ENCODE measurements around the gene HAUS7.
A peak's percentile ranks its signal among the peaks of the same experiment; 100 is the strongest.

HAUS7 gene

DNA sequence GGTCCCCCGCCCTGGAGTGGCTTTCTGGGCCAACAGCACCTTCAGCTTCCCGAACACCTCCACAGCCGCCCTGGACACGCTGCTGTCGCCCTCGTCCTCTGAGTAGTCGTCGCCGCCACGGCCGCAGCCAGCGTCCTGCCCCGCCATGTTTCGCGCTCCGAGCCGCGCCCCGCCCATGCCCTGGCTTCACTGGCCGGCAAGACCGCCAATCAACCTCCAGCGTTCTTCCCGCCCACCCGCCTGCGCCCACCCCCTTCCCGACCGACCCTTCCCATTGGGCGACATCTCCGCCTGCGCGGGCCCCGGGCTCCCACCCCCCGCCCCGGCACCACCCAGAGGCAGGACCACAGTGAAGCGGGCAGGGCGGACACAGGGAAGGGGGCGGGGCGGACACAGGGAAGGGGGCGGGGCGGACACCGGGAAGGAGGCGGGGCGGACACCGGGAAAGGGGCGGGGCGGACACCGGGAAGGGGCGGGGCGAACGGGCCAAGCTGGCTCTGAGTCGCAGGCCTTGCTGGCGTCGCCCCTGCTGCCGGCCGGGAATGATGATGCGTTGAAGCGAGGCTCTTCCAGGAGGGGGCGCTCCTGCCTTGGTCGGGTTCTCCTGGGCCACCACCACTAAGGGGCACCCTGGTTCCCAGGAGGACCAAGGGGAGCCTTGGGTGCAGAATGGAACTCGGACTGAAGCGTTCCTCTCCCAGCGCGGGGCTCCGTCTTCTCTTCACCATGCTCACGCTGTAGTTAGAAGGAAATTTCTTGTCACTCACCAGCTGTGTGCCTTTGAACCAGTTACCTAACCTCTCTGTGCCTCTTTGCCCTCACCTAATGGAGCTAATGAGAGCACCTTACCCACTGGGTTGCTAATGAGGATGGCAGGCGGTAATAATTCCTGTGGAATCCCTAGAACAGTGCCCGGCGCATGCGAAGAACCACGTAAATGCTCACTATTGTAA is at the start of gene HAUS7:
HAUS7 (minus strand) TSS at position 166 of the 953 bp plus-strand sequence; CDS start at position 147, 19 bp downstream.
- DNase-seq (ENCODE audit: low spot score): peak; percentile 93

DNA sequence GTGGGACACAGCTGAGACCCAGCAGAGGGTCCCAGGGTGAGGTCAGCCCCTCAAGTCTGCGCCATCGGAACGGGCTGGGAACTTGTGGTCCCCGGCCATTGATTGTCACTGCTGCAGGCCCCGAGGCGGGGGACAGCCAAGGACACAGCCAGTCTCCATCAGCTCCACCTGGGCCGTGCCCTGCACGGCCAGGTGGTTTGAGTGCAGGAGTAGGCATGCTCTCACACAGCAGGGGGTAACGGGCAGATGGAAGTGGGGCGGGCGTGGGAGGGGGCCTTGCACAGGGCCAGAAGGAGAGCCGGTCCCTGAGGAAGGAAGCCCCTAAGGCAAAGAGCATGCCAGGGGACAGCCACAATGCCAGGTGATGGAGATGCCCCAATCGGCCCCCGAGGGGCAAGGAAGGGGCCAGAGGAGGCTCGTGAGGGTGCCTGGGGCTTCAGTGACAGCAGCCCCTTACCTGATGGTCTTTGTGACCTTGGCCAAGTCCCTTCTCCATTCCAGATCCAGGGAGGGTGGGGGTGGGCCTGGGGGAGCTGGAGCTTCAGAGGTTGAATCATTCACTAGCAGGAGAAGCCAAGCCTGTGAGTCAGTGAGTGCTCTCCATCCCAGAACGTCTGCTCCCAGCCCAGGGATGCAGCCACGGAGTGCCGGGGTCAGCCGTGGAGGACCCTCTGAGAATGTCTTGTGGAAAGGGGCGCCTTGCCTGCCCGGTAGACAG is 49.4 kb upstream of the HAUS7 start:
- no peak for DNase-seq (ENCODE audit: low spot score)

DNA sequence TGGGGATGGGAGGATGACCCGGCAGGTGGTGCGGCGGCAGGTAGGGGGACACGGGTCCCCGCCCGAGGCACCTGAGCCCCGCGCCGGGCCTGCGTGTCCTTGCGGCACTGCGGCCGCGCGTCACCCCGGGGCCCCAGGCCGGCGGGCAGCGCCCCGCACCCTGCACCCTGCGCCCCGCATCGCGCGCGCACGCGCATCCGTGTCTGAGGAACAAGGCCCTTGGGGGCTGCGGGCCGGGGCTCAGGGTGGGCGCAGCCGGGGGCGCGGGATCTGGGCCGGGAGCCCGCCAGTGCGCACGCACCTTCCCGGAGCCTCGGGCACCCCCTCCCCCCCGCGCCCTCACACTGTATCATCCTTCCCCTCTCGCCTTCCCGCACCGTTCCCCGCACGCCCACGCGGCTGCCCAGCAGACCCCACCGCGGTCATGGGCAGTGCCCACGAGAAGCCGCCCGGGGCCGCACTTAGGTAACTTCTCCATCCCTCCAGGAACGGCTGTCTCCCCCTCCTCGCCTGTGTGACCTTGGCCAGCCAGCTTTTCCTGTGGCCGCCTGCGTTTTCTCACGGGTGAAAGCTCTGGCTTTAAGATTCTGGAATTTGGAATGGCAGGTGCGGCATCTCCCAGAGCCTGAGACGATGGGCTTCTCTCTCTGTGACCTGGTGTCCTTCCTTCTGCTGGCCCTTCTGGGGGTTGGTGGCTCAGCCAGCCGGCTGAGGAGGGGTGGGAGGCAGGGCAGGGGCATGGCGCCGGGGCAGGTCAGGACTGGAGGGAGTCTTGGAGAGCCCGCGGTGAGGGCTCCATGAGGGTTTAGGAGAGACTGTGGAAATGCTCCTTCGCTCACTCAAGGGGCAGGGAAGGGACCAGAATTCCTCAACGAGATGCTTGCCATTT is 47.8 kb upstream of the HAUS7 start:
- DNase-seq (ENCODE audit: low spot score): no peak

DNA sequence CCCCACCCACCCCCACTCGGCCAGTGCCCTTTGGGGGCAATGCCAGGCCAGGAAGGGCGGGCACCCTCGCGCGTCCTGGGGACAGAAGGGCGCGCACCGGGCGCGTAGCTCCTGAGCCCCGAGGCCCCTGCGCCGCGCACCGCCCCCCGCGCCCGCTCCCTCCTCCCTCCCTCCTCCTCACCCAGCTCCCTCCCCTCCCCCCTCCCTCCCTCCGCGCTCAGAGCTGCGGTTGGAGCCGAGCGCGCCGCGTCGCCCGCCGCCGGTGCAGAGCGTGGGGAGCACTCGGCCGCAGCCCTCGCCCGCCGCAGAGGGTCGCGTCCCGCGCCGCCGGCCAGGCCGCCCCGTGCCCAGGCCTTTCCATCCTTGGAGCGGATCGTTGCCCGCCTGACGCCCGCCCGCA is 47.0 kb upstream of the HAUS7 start, which contains the start of gene ATP2B3:
ATP2B3 (plus strand) TSS at position 220 of the 400 bp plus-strand sequence. CDS start 18,606 bp downstream, outside the sequence.
- DNase-seq (ENCODE audit: low spot score): no peak

DNA sequence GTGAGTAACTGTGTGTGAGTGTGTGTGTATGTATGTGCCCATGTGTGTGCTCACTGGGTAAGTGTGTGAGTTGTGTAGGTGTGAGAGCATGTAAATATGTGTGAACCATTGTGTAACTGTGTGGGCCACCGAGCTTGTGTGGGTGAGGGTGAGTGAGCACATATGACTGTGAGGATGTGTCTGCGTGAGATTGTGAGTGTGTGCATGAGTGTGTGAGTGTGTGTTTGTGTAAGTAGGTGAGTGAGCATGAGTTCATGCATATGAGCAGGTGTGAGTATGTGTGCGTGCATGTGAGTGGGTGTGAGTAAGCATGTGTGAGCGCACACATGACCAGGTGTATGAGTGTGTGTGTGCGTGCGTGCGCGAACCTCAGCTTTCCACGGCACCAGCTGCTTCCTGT is 45.7 kb upstream of the HAUS7 start:
- DNase-seq (ENCODE audit: low spot score): no peak

DNA sequence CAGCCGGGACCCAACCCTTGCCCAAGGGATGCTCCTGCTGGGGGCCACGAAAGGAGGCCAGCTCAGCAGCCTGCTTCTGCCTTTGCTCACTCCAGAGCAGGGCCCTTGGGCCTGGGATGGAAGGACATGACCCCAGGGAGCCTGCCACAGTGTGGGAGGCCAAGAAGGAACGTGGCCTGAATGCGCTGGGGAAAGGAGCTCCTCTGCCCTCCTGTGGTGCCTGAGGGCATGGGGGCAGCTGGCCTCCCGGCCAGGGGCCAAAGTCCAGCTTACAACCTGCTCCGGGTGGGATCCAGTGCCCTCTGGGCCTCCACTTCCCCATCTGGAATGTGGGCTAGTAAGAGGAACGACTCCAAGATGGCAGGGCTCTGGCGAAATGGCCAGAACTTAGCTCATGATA is 45.1 kb upstream of the HAUS7 start:
- no peak for DNase-seq (ENCODE audit: low spot score)

DNA sequence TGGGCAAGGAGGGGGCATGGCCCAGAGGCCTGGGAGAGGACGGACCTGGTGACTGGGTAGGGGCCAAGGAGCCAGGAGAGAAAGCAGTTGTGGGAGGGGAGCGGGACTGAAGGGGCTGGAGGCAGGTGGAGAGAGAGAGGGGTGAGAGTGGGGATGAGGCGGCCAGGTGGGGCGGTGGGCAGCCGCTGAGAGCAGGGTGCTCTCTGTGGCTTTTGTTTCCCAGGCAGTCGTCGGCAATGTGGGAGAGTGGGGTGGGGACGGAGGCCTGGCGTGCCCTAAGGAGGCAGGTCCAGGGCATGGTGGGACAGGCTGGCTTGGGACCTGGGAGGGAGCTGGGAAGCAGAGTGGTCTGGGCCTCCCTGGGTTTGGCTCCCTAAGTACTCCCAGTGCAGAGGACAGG is 43.9 kb upstream of the HAUS7 start:
- no peak for DNase-seq (ENCODE audit: low spot score)

DNA sequence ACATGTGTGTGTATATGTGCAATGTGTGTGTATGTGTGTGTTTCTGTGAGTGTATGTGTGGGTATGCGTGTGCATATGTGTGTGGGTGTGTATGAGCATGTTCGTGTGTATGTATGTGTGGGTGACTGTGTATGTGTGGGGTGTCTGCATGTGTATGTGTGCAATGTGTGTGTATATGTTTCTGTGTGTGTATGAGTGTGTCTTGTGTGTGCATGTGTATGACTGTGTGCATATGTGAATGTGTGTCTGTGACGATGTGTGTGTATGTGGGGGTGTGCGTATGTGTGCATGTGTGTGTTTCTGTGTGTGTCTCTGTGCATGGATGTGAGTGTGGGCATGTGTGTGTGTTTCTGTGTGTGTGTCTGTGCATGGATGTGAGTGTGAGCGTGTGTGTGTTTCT is 42.9 kb upstream of the HAUS7 start:
- no peak for DNase-seq (ENCODE audit: low spot score)

DNA sequence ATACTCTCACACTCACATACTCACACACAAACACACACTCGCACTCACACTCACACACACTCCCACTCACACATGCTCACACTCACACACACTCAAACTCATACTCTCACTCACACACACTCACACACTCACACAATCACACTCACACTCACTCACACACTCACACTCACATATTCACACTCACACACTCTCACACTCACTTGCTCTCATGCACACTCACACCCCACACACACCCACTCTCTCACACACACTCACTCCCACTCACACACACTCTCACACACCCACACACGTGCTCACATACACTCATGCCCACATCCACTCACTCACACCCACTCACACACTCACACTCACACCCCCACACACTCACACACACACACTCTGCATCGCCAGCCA is 42.1 kb upstream of the HAUS7 start:
- no peak for DNase-seq (ENCODE audit: low spot score)

DNA sequence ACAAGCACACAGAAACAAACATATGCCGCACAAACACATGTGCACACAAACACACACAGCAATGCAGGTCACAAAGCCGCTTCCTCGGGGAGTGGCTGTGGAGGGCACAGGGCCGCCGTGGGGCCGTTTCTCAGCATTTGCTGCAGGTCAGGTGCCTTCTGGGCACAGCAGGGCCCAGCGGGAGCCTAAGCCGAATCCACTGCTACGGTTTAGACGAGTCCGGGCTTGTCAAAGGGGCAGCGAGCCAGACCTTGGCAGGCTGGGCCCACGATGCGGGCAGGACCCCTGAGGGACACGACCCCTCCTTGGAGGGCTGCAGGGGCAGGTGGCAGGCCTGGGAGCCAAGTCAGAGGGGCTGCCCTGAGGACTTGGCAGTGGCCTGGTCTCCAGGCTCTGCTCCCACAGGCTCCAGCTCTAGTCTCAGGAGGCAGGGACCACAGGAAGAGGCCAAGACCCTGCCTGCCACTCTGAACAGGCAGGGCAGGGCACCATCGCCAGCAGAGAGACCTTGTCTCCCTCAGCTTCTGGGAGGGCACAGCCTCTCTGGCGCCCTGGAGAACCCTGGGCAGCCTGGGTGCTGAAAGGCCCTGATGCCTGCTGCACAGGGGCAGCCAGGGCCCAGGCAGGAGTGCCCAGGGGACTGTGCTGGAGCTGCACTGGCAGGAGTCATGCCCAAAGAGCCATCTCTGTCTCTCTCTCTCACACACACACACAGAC is 41.6 kb upstream of the HAUS7 start:
- no peak for DNase-seq (ENCODE audit: low spot score)

DNA sequence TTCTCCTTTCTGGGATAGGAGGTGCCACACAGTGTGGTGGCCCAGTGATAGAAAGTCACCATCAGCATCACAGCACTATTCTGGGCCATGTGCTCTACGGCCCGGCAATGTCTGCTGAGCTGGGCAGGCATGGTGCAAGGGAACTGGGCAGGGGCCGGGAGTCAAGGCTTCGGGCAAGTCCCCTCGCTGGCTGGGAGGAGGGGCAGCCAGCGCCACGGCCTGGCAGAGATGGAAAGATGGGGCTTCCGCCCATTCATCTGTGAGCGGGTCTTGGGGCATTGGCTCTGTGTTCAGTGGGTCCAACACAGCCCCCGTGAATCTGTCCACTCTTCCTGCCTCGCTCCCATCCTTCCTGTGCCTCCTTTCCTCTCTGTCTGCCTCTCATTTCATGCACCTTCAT is 40.0 kb upstream of the HAUS7 start:
- no peak for DNase-seq (ENCODE audit: low spot score)

DNA sequence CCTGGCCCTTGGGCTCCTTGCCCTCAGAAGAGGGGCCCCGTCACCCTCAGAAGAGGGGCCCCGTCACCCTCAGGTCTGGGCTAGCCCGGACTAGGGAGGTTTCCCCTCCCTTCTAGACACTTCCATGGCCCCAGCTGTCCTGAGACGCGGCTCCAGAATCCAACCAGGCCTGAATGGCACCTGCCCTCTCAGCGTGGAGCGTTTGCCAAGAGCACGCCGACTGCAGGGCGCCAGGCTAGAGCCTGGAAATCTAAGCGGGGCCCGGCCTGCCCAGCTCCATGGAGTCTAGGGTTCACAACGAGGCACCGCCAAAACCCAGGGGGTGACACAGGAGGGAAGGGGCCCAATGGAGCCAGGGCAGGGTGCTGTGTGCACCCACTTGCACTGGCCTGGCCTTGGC is 39.2 kb upstream of the HAUS7 start:
- DNase-seq (ENCODE audit: low spot score): no peak

DNA sequence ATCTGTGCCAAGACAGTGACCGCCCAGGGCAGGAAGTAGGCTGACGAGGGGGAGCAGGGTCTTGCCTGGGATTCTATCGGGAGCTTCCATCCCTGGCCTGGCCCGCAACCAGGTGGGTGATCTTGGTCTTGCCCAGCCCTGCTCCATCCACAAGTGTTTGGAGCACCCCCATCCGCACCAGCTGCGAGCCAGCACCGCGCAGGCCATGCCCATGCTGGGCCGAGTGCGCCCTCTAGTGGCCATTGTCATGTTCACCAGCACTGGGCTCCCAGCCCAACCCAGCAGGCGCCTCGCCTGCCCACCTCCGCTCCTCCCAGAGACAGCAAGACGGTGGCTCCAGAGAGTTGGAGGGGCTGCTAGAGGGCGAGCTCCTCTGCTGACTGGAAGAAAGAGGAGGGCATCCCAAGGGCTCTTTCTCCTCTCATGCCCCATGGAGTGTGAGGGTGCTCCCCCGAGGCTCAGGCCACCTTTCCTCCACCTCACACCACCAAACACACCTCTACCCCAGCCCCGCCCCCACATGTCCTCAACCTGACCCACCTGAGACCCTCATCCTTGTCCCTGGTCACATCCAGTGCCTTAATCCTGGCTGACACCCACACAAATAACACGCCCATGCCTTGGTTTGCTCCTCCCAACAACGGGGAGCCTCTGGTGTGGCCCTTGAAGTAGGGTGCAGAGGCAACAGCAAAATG is 37.3 kb upstream of the HAUS7 start:
- peak; percentile 86 for DNase-seq (ENCODE audit: low spot score)

DNA sequence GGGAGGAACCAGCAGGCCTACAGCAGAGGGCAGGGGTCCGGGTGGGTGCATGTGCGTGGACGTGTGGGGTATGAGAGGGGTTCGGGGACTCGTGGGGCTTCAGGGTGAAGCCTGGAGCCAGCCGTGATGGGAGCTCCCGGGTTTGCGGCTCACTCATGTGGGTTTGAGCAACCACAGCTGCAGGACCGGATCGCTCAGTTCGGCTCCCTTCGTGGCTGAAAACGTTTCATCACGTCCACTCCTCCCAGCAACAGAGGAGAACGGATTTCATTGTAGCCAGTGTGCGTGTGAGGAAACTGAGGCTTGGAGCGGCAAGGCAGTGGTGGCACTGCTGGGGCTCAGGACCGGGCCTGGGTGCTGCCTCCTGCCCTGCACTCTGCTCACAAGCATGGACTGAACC is 35.0 kb upstream of the HAUS7 start:
- no peak for DNase-seq (ENCODE audit: low spot score)

DNA sequence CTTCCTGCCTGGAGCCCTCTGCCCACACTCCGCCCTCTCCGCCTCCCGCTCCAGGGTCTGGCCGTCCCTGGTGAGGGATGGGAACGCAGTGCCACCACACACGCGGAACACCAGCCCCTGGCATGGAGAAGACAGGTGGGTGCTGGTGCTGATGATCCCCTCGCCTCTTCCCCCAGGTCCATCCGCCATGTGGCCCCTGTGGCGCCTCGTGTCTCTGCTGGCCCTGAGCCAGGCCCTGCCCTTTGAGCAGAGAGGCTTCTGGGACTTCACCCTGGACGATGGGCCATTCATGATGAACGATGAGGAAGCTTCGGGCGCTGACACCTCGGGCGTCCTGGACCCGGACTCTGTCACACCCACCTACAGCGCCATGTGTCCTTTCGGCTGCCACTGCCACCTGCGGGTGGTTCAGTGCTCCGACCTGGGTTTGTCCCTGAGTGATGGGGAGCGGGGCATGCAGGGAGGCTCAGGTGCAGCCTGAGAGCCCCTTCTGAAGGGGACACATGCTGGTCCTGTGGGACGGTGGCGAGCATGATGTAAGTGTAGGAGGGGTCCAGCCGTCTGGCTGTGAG is 34.2 kb upstream of the HAUS7 start:
- no peak for DNase-seq (ENCODE audit: low spot score)

DNA sequence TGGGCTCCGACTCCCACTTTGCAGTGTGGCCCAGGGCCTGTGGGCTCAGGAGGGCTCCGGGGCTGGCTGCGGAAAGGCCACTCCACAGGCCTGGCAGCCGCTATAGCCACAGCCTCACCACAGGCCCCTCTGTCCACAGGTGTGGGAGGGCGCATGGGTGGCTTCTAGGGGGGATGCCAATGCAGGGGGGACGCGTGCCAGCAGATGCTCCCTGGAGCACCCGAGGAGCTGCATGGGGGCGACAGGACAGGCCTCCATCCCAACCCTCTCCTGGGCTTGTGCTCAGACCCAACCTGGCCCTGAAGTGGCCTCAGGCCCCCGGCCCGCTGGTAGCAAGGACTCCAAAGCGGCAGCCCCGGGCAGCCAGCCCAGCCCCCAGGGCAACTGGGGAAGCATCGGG is 32.4 kb upstream of the HAUS7 start:
- DNase-seq (ENCODE audit: low spot score): no peak

DNA sequence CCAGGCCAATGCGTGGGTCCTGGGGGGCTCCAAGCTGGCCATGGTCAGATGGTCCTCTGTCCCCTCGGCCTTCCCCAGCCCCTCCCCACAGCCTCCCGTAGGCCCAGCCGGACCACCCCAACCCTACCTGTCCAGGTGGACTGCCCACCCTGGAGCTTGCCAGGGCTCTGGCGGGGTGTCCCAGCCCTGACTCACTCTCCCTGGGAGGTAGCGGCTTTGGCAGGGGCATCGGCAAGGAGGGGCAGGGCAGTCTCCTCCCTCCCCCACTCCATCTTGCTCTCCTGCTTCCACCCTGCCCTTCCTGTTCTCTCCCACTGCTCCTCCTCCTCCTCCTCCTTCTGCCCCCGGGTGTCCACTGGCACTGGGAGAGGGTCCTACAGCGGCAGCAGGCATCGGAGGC is 31.8 kb upstream of the HAUS7 start:
- no peak for DNase-seq (ENCODE audit: low spot score)

DNA sequence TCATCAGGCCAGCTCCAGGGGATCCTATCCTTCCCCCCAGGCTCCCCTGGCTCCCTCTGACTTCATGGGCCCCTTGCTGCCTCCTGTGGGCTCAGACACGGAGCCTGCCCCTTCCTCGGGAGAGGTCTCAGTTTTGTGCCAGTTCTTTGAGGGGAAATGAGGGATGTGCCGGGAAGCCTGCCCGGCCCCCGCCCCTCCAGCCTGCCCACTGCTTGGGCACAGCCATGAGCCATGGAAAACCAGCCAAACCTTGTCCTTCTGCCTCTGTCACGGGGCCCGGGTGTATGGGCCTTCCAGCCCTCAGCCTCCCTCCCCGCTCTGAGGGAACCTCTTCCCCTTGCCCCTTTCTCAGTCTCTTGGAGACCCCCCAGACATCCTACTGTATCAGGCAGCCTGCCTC is 31.2 kb upstream of the HAUS7 start:
- DNase-seq (ENCODE audit: low spot score): peak; percentile 36

DNA sequence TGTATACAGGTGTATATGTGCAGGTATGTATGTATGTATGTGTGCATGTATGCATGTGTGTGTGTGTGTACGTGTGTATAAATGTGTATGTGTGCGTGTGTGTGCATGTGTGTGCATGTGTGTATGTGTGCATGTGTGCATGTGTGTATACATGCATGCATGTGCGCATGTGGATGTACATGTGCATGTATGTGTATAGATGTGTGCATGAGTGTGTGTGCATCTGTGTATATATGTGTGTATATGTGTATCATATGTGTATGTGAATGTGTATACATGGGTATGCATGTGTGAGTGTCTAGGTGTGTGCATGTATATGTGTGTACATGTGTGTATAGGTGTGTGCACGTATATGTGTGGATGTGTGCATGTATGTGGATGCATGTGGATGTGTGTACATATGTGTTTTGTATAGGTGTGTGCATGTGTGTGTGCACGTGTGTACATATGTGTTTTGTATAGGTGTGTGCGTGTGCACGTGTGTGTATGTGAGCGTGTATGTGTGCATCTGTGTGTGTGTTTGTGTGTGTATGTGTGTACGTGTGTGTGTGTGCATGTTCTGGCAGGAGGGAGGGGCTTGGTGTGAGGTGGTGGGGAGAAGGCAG is 30.4 kb upstream of the HAUS7 start:
- DNase-seq (ENCODE audit: low spot score): no peak

DNA sequence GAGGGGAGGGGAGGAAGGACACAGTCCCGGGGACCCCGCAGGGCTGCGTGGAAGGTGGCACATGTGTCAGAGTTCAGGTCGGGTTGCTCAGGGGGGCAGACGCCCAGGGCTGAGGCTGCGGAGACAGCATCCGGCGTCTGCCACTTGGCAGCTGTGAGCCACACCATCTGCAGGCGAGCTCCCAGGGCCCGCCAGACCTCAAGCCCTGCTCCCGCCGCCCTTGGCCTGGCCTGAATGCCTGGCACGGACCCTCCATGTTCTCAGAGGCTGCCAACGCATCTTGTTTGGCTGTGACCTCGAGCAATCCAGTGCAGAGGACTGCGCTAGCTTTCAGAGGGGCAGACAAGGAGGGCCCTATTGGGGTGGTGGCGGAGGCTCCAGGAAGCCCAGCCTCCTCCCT is 29.5 kb upstream of the HAUS7 start:
- DNase-seq (ENCODE audit: low spot score): peak; percentile 81
